ENCODE data around the gene CELSR1.

The CELSR1 gene

GRCh38 chr22:46524203-46524740 lies 13.1 kb downstream of the CELSR1 start:
- TF ChIP-seq CTCF (IDR thresholded peaks at IDR 0.05) (no peak), ZFX (IDR thresholded peaks at IDR 0.05; ENCODE audit: borderline replicate concordance) (no peak)
- H3K27ac ChIP-seq: no peak overlapping the region

GRCh38 chr22:46522797-46523196 lies 14.6 kb downstream of the CELSR1 start:
- TF ChIP-seq ZFX (IDR thresholded peaks at IDR 0.05; ENCODE audit: borderline replicate concordance) (no peak), CTCF (IDR thresholded peaks at IDR 0.05) (no peak)
- no peak overlapping the region for H3K27ac ChIP-seq

GRCh38 chr22:46521994-46522393 lies 15.4 kb downstream of the CELSR1 start:
- no peak for TF ChIP-seq ZFX (IDR thresholded peaks at IDR 0.05; ENCODE audit: borderline replicate concordance)
- no peak for TF ChIP-seq CTCF (IDR thresholded peaks at IDR 0.05)
- H3K27ac ChIP-seq: no peak overlapping the region

GRCh38 chr22:46520880-46521279 lies 16.5 kb downstream of the CELSR1 start:
- TF ChIP-seq ZFX (IDR thresholded peaks at IDR 0.05; ENCODE audit: borderline replicate concordance): no peak
- no peak for TF ChIP-seq CTCF (IDR thresholded peaks at IDR 0.05)
- H3K27ac ChIP-seq: no peak overlapping the region

GRCh38 chr22:46519377-46519776 lies 18.0 kb downstream of the CELSR1 start:
- no peak for TF ChIP-seq CTCF (IDR thresholded peaks at IDR 0.05)
- TF ChIP-seq ZFX (IDR thresholded peaks at IDR 0.05; ENCODE audit: borderline replicate concordance): no peak

GRCh38 chr22:46518542-46519325 lies 18.7 kb downstream of the CELSR1 start:
- no peak overlapping the region for H3K27ac ChIP-seq
- TF ChIP-seq CTCF (IDR thresholded peaks at IDR 0.05) (no peak), ZFX (IDR thresholded peaks at IDR 0.05; ENCODE audit: borderline replicate concordance) (no peak)

More at GRCh38 chr22:46519377-46519776, 18.0 kb downstream of the CELSR1 start:
- no peak overlapping the region for H3K27ac ChIP-seq

- TF ChIP-seq ZFX (IDR thresholded peaks at IDR 0.05; ENCODE audit: borderline replicate concordance) (no peak), CTCF (IDR thresholded peaks at IDR 0.05) (no peak)
- no peak overlapping the region for H3K27ac ChIP-seq
These were observed 19.4 kb downstream of the CELSR1 start for GRCh38 chr22:46518038-46518437.

Measured in 22Rv1 (cell line).